HPDE6-E6E7 (cell line): ENCODE measurements around the gene GPR37.

Experiments used
- DNase-seq: peaks from one replicate; pipeline ENCODE4 v3.0.0; 2011; ENCODE audit warnings: missing footprints; ENCODE audit errors: extremely low spot score

The GPR37 gene

DNA sequence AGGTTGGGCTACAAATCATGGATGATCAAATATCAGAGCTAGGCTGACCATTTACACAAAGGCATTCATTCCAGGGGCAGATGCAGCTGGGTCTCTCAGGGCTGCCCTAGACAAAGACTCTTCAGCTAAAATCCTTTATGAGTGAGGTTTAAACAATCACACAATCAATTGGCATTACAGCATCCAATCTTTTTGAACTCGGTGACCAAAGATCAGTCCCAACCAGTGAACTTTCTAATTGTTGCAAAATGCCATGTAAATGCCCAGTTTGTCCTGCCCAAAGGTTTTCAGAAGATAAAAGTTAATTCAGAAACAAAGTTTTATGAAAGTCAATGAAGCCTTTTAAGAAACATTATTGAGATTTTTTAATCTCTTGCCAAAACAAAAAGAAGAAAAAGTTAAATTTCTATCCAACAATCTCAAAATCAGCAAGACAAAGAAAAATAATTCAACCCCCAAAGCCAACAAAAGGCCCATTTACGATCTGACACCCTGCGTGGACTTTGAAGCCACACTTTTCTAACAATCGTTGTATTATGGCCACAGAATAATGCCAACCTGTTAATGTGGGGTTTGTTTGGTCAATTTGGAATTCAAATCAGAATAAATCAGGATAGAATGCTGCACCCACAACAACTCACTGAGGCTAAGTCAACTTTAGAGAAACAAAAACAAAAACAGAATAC, 40.9 kb downstream of the GPR37 start:
- no peak for DNase-seq

- no peak for DNase-seq
Observed at GRCh38 chr7:124724079-124724478, 41.5 kb downstream of the GPR37 start.

GRCh38 chr7:124723012-124723411, 42.6 kb downstream of the GPR37 start:
- peak; percentile 29 for DNase-seq

- DNase-seq = no peak
Observed at GRCh38 chr7:124722292-124722691, 43.3 kb downstream of the GPR37 start.

DNA sequence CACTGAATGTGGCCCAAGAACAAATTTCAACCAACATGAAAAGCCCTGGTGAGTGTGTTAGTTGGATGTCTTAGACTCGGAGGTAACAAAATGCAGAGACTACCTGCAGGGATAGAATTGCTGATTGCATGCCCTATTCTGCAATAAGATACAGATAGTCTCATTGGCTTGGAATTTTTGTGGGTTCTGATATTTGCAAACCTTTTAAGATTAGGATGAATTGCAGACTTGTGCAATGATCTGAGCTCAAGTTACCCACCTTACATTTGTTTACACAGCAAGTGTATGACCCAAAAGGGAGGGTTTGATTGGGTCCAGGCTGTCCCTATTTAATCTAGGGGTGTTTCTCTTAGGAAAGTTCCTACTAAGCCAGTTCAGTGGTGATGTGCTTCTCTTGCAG, 45.4 kb downstream of the GPR37 start:
- DNase-seq = peak; percentile 7

DNA sequence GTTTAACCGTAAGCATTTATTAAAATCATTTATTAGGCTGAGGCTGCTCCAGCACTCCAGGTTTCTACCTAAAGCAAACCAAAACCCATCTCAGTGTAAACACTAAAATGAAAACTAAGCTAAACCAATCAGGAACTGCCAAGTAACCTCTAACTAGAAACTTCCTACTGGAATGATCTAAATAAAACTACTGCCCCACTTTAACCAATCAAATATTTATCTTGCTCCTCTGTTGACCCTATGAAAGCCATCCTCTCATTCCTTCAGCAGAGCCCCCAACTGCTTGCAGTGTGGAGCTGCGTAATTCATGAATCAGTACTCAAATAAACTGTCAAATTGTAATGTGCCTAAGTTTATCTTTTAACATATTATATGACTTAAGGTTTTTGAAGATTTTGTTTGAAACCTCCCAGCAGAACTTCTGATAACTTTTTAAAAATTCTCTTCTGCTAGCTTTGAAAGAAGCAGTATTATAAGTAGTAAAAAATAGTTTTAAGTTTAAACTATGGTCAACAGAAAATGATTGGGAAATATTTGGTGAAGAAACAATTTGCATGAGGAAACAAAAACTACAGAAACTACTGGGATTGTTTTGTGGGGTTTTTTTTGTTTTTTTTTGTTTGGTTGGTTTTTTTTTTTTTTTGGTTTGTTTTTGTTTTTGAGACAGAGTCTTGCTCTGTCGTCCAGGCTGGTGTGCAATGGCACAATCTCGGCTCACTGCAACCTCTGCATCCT, 47.4 kb downstream of the GPR37 start:
- DNase-seq = no peak

- DNase-seq = no peak
Observed at GRCh38 chr7:124716894-124717293, 48.7 kb downstream of the GPR37 start.

DNA sequence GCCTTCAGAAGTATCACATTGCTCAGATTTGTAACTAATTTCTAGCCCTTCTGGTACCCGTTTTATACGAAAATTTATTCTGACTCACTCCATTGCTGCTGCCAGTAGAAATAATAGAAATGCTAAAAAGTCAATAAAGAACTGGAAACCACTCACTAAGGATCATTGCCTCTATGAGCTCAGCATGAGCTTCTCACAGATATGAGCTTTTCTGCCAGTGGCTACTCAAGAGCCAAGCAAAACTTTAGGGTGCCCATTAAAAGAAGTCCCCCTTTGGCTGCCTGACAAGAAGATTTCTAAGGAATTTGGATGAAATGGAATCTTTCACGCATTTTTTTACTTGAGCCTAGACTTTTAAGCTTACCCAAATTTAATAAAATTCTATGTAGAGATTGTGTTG, 52.5 kb downstream of the GPR37 start:
- no peak for DNase-seq

DNA sequence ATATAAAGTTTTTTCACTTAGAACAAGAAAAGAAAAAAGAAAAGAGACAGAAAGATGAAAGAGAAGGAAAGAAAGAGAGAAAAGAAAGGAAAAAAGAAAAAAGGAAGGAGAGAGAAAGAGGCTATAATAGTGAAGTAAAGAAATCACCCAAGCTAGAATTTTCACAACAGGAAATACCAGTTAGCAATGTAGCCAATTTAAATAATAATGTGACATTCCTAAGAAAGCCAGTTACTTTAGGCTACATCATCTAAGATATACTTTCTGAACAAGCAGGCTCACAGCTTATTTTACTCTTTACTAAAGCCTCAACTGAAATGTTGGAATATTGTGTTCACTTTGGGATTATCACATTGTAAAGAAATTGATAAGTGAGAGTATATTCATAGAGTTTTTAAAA, 53.6 kb downstream of the GPR37 start:
- DNase-seq = no peak

DNA sequence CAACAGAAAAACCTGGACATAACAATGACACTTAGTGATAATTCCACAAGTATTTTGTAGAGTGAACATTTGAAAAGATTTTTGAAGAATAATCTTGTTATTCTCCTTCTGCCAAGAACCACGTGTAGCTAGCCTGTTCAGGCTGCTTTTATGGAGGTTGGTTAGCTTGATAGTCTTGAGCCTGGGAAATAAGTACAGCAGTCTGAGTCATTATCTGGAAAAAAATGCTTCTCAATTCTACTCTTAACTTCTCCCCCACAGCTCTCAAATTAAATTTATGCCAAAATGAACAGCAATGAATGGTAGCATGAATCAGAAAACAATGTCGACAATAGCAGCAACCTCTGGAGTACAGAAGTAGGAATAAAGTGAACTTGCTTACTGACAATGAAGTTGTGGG, 63.2 kb downstream of the GPR37 start:
- DNase-seq = no peak

DNA sequence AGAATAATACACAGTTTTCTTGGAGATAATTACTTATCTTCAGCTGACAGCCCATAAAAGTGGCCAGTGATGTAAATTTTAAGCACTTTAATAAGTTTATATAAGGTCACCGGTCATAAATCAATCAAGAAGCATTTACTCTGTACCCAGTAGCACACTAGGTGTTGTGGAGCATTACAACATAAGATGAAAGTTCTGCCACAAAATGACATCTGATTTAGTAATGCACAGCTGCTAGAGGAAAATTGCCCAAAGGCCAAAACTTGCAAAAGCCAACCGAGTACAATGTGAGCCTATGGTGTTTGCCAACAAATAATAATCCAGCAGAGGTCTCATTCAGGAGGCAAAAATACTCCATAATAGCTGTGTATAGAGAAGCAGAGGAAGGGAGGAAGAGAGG, 63.6 kb downstream of the GPR37 start:
- no peak for DNase-seq

DNA sequence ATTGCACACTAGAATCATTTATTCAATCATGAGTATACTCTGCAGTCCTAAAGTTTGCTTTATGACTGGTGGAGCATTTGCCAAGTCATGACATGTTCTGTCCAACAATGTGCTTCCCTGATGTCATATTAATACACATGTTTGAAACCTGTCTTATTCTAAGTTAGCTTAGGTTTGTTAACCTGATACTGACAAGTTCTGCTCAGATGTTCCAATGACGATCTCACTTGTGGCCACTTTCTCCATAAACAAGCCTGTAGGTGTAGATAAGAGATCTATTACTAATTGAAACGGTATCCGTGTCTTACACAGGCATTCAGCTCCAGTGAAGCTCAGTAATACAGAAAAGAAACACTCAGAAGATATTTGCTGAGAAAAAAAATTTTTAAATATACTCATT, 64.9 kb downstream of the GPR37 start:
- DNase-seq = peak; percentile 5

- DNase-seq = no peak
Observed at GRCh38 chr7:124698964-124699363, 66.6 kb downstream of the GPR37 start.

DNA sequence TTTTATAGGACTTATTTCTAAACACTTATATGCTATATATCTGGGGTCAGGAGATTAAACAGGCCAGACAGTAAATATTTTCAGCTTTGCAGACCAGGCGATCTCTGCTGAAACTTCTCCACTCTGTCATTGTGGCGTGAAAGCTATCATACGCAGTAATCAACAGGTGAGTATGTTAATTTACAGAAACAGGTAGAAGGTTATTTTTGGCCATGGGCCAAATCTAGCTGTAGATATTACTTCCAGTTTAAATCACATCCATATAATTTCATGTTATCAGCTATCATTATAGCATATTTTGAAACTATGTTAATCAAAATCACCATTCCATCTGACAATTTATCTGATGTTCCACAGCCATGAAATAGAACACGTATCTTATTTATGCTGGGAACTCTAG, 67.8 kb downstream of the GPR37 start:
- DNase-seq = no peak
